HG02870 (cell line): ENCODE results near the gene ANKRD34A.
"Not testable (repeated sequence)": the region's sequence is repeated elsewhere in the genome, so short reads cannot be mapped to it uniquely, and the experiment has no call there.

ENCODE experiments used
- ATAC-seq: cut with Tn5 transposase; IDR thresholded peaks from one replicate; pipeline ENCODE4 v1.9.1; 2021; ENCODE audit warnings: mild to moderate bottlenecking, moderate library complexity; ENCODE audit not compliant: unreplicated experiment

Gene ANKRD34A

DNA sequence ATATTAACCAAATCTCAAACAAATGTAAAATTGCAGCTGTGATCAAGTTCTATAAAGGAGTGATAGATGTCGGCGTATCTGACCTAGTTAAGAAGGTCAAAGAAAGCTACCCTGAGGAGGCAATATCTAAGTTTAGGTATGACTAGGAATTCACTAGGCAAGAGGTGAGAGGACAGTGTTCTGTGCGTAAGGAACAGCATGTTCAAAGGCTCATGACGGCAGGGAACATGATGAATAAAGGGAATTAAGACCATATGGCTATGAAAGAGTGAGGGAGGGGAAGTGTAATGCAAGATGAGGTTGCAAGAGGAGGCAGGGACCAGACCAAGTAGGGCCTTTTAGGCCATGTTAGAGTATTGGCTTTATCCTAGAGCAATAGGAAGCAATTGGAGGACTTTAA is 15.2 kb downstream of the ANKRD34A start:
- no peak for ATAC-seq

DNA sequence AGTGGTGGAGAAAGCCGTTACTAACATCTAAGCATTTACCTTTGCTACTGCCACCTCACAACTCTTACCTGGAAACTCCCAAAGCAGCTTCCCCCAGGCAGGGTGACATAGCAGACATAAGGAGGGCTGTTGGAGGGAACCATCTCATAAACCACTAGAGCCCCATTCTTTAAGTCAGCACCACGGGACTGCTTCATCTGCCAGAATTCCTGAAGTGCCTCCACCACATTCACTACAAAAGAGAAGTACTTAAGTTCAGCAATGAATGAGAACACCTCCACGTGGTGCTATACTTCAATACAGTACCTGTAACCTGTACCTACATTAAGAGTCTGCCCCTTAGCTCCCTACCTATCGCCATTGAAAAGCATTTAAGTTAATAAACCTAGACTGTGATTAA is 16.8 kb downstream of the ANKRD34A start:
- ATAC-seq = no peak

GRCh38 chr1:145946477-145946986 is 17.8 kb downstream of the ANKRD34A start:
- ATAC-seq = no peak

DNA sequence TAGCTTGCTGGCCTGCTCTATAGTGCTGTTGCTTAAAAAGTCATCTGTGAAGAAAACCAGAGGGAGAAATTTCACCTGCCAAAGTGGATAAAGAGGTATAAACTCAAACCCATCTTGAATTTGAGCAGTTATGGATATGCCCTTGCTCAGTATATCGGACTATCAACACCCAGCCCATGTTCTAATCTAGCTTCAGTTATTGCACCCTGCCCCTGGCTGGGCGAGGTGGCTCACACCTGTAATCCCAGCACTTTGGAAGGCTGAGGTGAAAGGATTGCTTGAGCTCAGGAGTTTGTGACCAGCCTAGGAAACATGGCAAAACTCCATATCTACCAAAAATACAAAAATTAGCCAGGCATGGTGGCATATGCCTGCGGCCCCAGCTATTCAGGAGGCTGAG is 19.8 kb downstream of the ANKRD34A start:
- ATAC-seq = no peak

DNA sequence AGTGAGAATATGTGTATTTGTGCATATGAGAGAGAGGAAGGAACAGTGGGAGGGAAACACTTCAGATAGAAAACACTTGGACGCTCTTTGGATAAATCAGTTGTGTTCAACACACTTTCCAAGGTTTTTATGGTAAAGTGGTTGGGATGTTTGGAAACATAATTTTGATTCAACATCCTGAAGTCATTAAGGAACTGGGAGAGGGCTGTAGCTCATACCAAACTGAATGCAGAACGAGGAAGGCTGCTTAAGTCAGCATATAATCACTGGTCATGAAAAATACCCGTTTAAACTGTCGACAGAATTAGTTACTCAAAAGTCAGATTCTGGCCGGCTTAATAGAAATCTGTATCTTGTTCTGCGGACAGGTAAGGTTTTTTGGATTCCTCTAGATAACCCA is 21.5 kb downstream of the ANKRD34A start:
- no peak for ATAC-seq

DNA sequence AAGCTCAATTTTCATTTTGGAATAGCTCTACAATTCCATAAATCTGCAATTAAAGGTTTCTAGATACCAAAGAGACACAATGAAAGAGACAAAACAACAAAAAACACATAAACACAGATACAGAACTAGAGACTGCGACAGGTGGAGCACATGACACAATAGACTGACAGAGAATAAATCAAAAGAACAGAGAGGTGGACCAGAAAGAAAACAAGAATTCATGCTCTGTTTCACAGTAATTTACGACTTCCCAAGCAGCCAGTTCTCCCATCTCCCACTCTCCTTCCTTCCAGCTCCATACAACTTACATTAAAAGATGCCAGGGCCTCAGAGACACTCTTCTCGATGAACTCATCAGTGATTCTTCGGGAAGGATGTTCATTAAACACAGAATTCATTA is 22.0 kb downstream of the ANKRD34A start:
- no peak for ATAC-seq

DNA sequence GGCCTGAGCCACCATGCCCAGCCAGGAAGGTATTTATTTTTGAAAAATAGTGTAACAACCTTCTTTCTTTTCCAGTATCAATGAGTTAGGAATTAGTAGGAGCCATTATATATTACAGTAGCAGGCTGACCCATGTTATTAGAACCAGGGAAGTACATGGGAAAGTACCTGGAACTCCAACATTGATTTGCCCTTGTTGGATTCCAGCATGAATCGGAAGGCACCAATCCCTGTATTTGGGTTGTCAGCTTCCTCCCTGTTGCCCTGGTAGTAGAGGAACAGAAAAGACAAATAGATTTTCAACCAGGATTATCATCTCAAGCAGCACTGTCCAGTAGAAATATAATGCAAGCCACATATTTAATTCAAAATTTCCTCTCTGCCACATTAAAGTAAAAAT is 26.9 kb downstream of the ANKRD34A start:
- ATAC-seq = no peak

DNA sequence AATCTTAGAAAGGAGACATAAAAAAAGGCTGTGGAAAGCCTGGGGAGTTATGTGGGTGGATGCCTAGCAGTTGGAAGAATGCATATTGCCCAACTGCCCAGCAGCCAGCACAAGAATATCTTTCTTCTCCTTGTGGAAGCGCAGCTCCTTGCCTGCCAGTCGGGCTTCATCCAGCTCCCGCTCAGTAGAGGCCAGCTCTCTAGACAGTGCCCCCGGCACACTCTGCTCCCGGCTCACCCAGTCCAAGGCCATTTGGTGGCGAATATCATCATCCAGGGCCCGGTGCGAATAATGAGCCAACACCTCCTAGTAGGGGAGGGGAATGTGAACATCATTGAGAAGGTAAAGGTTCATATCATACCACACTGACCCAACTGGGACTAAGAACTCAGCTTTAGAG is 28.1 kb downstream of the ANKRD34A start:
- ATAC-seq = no peak

DNA sequence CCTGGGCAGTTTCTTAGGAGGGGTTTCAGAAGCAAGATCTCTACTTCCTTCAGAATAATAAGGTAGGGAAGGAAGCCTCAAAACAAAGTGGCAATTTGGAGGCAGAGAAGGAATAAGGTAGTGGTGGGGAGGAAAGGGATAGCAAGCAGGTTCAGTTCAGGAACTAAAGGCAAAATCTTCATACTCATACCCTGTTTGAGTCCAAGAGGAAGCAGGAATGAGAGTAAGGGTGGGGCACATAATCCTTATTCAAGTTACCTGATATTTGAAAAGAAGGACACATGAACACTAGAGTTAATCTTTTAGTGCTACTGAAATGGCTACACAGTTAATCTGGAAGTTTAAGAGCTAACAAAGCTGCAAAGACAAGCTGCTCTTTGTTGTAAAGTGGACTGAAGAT is 28.7 kb downstream of the ANKRD34A start:
- ATAC-seq = no peak

- ATAC-seq = not testable (repeated sequence)
Measured at GRCh38 chr1:145932522-145933009, 31.8 kb downstream of the ANKRD34A start.

DNA sequence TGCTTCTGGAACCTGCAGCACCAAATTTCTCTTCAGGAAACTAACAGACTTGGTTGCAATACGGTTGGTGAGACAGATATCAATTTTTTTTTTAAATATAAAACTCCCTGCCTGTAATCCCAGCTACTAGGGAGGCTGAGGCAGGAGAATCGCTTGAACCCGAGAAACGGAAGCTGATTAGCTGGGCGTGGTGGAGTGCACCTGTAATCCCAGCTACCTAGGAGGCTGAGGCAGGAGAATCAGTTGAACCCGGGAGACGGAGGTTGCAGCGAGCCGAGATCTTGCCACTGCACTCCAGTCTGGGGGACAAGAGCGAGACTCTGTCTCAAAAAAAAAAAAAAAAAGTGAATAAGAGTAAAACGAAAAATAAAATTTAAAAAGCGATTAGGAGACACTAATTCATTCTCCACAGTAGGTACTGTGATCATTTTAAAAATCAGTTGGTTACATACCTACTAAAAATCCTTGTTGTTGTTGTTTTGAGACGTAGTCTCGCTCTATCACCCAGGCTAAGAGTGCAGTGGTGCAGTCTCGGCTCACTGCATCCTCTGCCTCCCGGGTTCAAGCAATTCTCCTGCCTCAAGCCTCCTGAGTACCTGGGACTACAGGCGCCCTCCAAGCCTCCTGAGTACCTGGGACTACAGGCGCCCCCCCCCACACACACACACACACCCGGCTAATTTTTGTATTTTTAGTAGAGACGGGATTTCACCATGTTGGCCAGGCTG is 36.3 kb downstream of the ANKRD34A start:
- ATAC-seq = no peak

GRCh38 chr1:145927063-145927886 is 37.1 kb downstream of the ANKRD34A start, which contains the start of gene RBM8A:
TSS of gene RBM8A (minus strand) at chr1:145927484. CDS start at chr1:145927426, 58 bp downstream.
- peak; percentile 94 for ATAC-seq

- peak; percentile 13 for ATAC-seq
Measured at GRCh38 chr1:145926686-145927062, 37.7 kb downstream of the ANKRD34A start.

DNA sequence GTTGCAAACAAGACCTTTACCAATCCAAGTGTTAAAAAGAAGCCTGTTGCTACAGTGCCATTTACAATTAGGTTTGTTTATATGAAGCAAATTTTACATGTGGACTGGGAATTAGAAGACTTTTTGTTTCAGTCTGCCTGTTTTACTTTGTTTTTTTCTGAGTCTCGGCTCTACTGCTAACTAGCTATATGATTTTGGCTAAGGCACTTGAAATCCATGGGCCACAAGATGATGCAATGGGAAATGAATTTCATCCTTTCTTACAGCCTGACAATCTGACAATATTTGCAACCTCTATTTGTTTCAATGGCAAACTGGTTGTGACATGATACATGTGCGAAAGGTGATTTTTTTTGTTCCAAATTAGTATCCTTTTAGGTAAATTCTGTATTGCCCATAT is 42.1 kb downstream of the ANKRD34A start:
- ATAC-seq = no peak

DNA sequence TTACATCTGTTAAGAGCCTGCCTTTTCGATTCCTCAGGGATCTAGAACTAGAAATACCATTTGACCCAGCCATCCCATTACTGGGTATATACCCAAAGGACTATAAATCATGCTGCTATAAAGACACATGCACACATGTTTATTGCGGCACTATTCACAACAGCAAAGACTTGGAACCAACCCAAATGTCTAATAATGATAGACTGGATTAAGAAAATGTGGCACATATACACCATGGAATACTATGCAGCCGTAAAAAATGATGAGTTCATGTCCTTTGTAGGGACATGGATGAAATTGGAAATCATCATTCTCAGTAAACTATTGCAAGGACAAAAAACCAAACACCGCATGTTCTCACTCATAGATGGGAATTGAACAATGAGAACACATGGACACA is 44.1 kb downstream of the ANKRD34A start:
- ATAC-seq = not testable (repeated sequence)

GRCh38 chr1:145918992-145919939 is 45.1 kb downstream of the ANKRD34A start:
- no peak for ATAC-seq

- peak; percentile 86 for ATAC-seq
Measured at GRCh38 chr1:145918144-145918991, 46.0 kb downstream of the ANKRD34A start, which contains the start of gene PEX11B. TSS of gene PEX11B (minus strand) at chr1:145918717. CDS start at chr1:145918688, 29 bp downstream.

GRCh38 chr1:145917595-145917994 is 46.8 kb downstream of the ANKRD34A start:
- no peak for ATAC-seq

GRCh38 chr1:145916745-145917144 is 47.6 kb downstream of the ANKRD34A start:
- ATAC-seq = no peak
